DOHH2 (cell line): Measurements from ENCODE around the gene SAMD7.

Source experiments
- H3F3A ChIP-seq: fragments of 200-600 bp; sonication (generic), shearing (Covaris generic); 2 replicates; pipeline ENCODE4 v1.6.0; 2016; ENCODE audit warnings: antibody characterized with exemption, mild to moderate bottlenecking; ENCODE audit not compliant: control insufficient read depth, insufficient read depth
- H3K27ac ChIP-seq: fragments of 200-600 bp; sonication (generic); 2 replicates; pipeline ENCODE4 v1.5.1; 2014; ENCODE audit warnings: low read depth, mild to moderate bottlenecking, low read length, moderate library complexity
- H3K27me3 ChIP-seq: fragments of 200-600 bp; sonication (generic); 2 replicates; pipeline ENCODE4 v1.6.1; 2014; ENCODE audit warnings: mild to moderate bottlenecking, low read length, mixed read lengths; ENCODE audit not compliant: control insufficient read depth
- H3K36me3 ChIP-seq: fragments of 200-600 bp; sonication (generic); 2 replicates; pipeline ENCODE4 v1.6.1; 2014; ENCODE audit warnings: mild to moderate bottlenecking, low read length, moderate library complexity, mixed read lengths; ENCODE audit not compliant: control insufficient read depth
- H3K4me1 ChIP-seq: fragments of 200-600 bp; sonication (generic); 2 replicates; pipeline ENCODE4 v1.6.1; 2014; ENCODE audit warnings: mild to moderate bottlenecking, low read length, mixed read lengths; ENCODE audit not compliant: control insufficient read depth
- H3K4me2 ChIP-seq: fragments of 200-600 bp; sonication (generic); 2 replicates; pipeline ENCODE4 v1.6.0; 2014; ENCODE audit warnings: mild to moderate bottlenecking, low read length, moderate library complexity
- H3K4me3 ChIP-seq: fragments of 200-600 bp; sonication (generic); 2 replicates; pipeline ENCODE4 v1.5.1; 2014; ENCODE audit warnings: mild to moderate bottlenecking, low read length, mixed read lengths
- H3K79me2 ChIP-seq: fragments of 200-600 bp; sonication (generic); 2 replicates; pipeline ENCODE4 v1.6.1; 2014; ENCODE audit warnings: mild to moderate bottlenecking, low read length, mixed read lengths; ENCODE audit not compliant: control insufficient read depth
- H3K9me2 ChIP-seq: fragments of 200-600 bp; sonication (generic); replicated peaks from 2 replicates; pipeline ENCODE4 v1.6.1; 2014; ENCODE audit warnings: mild to moderate bottlenecking, low read length, mixed read lengths; ENCODE audit not compliant: control insufficient read depth
- H3K9me3 ChIP-seq: fragments of 200-600 bp; sonication (generic); 2 replicates; pipeline ENCODE4 v1.6.1; 2014; ENCODE audit warnings: antibody characterized with exemption, low read length, mixed read lengths; ENCODE audit not compliant: control insufficient read depth, insufficient read depth
- H4K20me1 ChIP-seq: fragments of 200-600 bp; sonication (generic); 2 replicates; pipeline ENCODE4 v1.6.0; 2014; ENCODE audit warnings: low read depth, mild to moderate bottlenecking, antibody characterized with exemption, low read length, moderate library complexity; ENCODE audit not compliant: control insufficient read depth, insufficient read depth
- CTCF ChIP-seq: fragments of 200-600 bp; sonication (generic); IDR thresholded peaks from one replicate; pipeline ENCODE4 v1.5.1; 2014; ENCODE audit warnings: antibody characterized with exemption, mild to moderate bottlenecking, low read depth, low read length; ENCODE audit not compliant: poor library complexity, severe bottlenecking
- EZH2phosphoT487 ChIP-seq: fragments of 200-600 bp; sonication (generic); IDR thresholded peaks from 2 replicates; pipeline ENCODE4 v1.6.1; 2017; ENCODE audit warnings: borderline replicate concordance, mild to moderate bottlenecking, antibody characterized with exemption, low read length, moderate library complexity, mixed read lengths

Gene SAMD7

GRCh38 chr3:169879013-169879557 is 32.3 kb upstream of the SAMD7 start:
- Histone ChIP-seq H3K9me3 (no peaks in the 10 kb centered on the region), H3K36me3 (no peaks in the 10 kb centered on the region), H3K4me3 (no peak overlapping the region), H3K4me2 (no peak overlapping the region), H3K9me2 (no peaks in the 10 kb centered on the region), H3F3A (no peaks in the 10 kb centered on the region), H3K4me1 (peaks cover 19% of the 10 kb centered on the region), H3K79me2 (no peaks in the 10 kb centered on the region), H4K20me1 (no peaks in the 10 kb centered on the region), H3K27ac (no peak overlapping the region), H3K27me3 (no peaks in the 10 kb centered on the region)
- TF ChIP-seq CTCF (no peak), EZH2phosphoT487 (no peak)

GRCh38 chr3:169879845-169880575 is 31.4 kb upstream of the SAMD7 start:
- Histone ChIP-seq H3K4me2 (no peak overlapping the region), H3K9me3 (no peaks in the 10 kb centered on the region), H4K20me1 (no peaks in the 10 kb centered on the region), H3K36me3 (no peaks in the 10 kb centered on the region), H3K27me3 (no peaks in the 10 kb centered on the region), H3K4me3 (no peak overlapping the region), H3K9me2 (no peaks in the 10 kb centered on the region), H3K79me2 (no peaks in the 10 kb centered on the region), H3F3A (no peaks in the 10 kb centered on the region), H3K27ac (no peak overlapping the region), H3K4me1 (peaks cover 19% of the 10 kb centered on the region)
- TF ChIP-seq EZH2phosphoT487 (no peak), CTCF (no peak)

- no peak for TF ChIP-seq EZH2phosphoT487
- no peak for TF ChIP-seq CTCF
- Histone ChIP-seq H3K4me1 (peaks cover 22% of the 10 kb centered on the region), H3K79me2 (no peaks in the 10 kb centered on the region), H3K27me3 (no peaks in the 10 kb centered on the region), H3K4me3 (no peak overlapping the region), H3K4me2 (peak overlapping the region; percentile 33), H4K20me1 (no peaks in the 10 kb centered on the region), H3K9me3 (no peaks in the 10 kb centered on the region), H3K36me3 (no peaks in the 10 kb centered on the region), H3K9me2 (no peaks in the 10 kb centered on the region), H3F3A (no peaks in the 10 kb centered on the region), H3K27ac (no peak overlapping the region)
Observed at GRCh38 chr3:169880576-169881250, 30.7 kb upstream of the SAMD7 start.
